GM21390 (cell line): ENCODE data around the gene PLA2G2A.
"Not testable (repeated sequence)": the region's sequence is repeated elsewhere in the genome, so short reads cannot be mapped to it uniquely, and the experiment has no call there.

Experiments used
- ATAC-seq: cut with Tn5 transposase; IDR thresholded peaks from one replicate; pipeline ENCODE4 v1.9.1; 2021; ENCODE audit not compliant: unreplicated experiment

The PLA2G2A gene

GRCh38 chr1:19979494-19979977, at the start of gene PLA2G2A:
Gene PLA2G2A, minus strand, starts transcription at chr1:19979618. Its CDS starts 845 bp downstream, at chr1:19978773.
- ATAC-seq = no peak

DNA sequence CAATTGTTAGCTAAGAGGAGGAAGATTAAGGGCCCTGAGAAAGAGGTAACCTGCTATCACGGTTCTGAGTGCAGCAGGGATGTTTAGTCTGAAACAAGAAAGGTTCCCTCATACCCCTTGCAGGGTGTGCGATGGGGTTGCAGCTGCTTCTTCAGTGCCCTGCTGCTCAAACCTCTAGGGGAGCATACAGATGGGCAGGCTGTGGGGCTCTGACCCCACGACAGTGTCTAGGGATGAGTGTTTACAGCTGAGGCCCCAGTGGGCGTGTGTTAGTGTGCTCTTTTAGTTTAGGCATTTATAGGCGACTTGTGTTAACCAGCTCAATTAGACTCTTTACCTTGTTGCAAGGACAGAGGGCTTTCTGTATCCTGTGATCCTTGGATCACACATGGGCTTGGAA, 49.3 kb upstream of the PLA2G2A start:
- no peak for ATAC-seq

DNA sequence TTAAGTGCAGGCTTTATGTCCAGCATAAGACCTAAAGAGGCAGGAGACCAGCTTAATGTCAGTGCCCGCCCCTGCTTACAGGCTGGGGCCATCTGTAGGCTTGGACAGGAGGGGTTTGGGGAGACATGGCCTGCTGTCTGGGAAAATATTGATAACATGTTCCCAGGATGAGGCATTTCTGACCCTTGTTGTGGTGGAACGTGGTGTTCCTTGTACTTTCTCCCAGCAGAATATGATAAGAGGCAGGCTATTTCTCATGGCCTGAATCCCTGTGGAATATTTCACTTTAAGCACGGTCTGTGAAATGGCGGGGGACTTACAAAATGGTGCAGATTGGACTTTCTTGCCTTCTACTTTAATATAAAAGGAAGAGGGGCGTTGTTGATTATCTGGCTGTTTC, 48.7 kb upstream of the PLA2G2A start:
- ATAC-seq = no peak

GRCh38 chr1:20017741-20018140, 38.3 kb upstream of the PLA2G2A start:
- no peak for ATAC-seq

DNA sequence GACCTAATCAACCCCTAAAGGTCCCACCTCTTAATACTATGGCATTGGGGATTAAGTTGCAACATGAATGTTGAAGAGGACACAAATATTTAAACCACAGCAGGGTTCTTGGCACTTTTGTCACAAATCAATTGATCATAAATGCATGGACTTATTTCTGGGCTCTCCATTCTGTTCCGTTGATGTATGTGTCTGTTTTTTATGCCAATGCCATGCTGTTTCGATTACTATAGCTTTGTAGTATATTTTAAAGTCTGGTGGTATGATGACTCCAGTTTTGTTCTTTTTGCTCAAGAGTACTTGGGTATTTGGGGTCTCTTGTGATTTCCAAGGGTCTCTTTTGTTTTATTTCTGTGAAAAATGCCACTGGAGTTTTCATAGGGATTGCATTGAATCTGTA, 34.7 kb upstream of the PLA2G2A start:
- no peak for ATAC-seq

DNA sequence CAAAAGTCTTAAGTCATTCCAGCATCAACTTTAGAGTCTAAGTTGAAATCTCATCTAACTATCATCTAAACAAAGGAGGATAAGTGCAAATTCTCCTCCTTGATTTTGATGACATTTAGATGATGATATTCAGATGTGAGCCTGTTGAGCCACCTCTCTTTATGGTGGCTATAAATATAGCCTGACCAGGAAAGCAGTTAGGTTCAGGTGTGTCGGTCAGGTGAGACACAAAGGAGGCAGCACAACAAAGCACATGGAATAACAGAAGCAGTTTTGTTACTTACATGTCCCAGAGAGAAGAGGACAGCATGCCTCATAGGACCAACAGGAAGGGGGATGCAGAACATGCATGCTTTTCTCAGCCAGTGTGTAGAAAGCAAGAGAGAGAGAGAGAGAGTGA, 30.6 kb upstream of the PLA2G2A start:
- no peak for ATAC-seq

- no peak for ATAC-seq
Observed at GRCh38 chr1:20009212-20009611, 29.8 kb upstream of the PLA2G2A start.

DNA sequence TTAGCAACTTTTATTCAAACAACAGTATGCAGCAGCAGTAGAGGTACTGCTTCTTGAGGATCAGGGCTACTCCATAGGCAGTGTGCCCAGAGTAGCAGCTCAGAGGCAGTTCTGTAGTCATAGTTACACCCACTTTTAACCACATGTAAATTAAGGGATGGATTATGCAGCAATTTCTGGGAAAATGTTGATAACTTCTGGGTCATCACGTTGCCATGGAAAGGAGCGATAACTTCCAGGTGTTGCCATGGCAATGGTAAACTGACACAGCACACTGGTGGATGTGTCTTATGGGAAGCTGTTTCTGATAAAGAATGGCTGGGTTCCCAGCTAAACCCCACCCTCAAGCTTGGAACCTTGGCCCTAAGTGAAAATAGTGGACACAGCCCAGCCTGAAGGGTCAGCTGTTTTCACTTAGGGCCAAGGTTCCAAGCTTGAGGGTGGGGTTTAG, 29.0 kb upstream of the PLA2G2A start:
- ATAC-seq = no peak

GRCh38 chr1:19998823-19999222, 19.4 kb upstream of the PLA2G2A start:
- not testable (repeated sequence) for ATAC-seq

- ATAC-seq = no peak
Observed at GRCh38 chr1:19990689-19991088, 11.3 kb upstream of the PLA2G2A start.

- not testable (repeated sequence) for ATAC-seq
Observed at GRCh38 chr1:19990182-19990582, 10.8 kb upstream of the PLA2G2A start.

DNA sequence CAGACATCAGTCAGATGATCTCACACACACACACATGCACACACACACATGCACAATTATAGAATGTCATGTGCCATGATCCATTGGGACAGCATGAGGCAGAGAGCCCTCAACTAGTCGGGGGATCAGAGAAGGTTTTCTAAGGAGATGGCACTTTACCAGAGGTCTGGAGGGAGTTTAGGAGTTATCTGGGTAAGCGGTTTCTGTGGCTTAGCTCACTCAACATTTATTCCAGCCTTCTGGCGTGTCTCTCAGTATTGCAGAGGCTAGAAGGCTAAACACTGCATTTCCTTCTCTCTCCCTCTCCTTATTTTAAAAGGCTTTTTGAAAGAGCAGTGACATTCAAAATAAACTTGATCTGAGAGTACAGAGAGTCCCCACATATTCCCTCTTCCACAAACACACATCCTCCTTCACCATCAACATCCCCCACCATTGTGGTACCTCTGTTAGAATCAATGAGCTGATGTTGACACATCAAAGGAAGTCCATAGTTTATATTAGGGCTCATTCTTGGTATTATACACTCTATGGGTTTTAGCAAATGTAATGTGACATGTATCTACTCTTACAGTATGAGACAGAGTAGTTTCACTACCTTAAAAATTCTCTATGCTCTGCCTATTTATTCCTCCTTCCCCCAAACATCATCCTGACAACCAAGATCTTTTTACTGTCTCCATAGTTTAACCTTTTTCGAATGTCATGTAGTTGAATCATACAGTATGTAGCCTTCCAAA, 9.0 kb upstream of the PLA2G2A start:
- no peak for ATAC-seq

DNA sequence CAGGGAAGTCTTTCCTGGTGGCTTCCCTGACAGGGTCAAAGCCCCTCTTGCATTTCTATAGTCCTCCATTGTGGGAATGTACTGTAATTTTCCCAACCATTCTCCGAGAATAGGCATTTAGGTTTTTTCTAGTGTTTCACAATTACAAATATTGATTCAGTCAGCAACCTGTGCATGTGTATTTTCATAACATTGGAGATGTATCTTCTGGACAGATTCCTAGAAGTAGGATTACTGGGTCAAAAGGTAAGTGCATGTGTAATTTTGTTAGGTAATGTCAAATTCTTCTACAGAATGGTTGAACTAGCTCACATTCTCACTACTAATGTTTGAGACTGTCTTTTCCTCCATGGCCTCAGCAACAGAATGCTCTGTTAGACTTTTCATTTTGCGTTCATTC, 8.3 kb upstream of the PLA2G2A start:
- ATAC-seq = no peak

DNA sequence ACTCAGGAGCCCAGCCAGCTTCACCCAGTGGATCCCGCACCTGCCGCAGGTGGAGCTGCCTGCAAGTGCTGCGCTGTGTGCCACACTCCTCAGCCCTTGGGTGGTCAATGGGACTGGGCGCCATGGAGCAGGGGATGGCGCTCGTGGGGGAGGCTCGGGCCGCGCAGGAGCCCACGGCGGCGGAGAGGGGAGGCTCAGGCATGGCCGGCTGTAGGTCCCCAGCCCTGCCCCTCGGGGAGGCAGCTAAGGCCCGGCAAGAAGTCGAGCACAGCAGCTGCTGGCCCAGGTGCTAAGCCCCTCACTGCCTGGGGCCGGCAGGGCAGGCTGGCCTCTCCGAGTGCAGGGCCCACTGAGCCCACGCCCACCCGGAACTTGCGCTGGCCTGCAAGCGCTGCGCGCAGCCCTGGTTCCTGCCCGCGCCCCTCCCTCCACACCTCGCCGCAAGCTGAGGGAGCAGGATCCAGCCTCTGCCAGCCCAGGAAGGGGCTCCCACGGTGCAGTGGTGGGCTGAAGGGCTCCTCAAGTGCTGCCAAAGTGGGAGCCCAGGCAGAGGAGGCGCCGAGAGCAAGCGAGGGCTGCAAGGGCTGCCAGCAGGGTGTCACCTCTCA, 5.1 kb upstream of the PLA2G2A start:
- ATAC-seq = not testable (repeated sequence)

GRCh38 chr1:19981507-19982312, 2.3 kb upstream of the PLA2G2A start:
- no peak for ATAC-seq

DNA sequence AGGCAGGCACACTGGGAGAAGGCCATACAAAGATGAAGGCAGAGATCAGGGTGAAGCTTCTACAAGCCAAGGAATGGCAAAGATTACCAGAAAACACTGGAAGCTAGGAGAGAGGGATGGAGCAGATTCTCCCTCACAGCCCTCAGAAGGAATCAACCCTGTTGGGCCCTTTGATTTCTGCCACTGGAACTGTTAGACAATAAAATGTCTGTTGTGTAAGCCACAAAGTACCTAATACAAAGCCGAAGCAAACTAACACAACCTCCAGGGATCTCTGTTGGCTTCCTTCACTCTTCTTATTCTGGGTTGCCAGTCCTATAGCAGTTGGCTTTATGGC, 1.7 kb upstream of the PLA2G2A start:
- ATAC-seq = no peak

- no peak for ATAC-seq
Observed at GRCh38 chr1:19980314-19980713, 896 bp upstream of the PLA2G2A start.

DNA sequence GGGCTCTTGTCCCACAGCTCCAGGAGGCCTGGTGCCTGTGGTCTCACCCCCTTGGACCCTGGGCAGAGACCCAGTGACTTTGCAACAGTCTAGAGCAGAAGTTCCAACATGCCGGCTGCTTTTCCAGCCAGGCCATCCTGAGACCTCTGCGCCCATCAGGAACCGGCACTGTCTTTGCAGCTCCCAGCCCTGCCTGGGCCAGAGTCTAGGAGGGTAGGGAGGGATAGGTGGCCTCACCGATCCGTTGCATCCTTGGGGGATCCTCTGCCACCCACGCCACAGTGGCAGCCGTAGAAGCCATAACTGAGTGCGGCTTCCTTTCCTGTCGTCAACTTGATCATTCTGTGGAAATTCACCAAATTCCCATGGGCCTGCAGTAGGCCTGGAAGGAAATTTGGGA, 1.3 kb downstream of the PLA2G2A start:
- no peak for ATAC-seq

- no peak for ATAC-seq
Observed at GRCh38 chr1:19976317-19977003, 3.0 kb downstream of the PLA2G2A start.

GRCh38 chr1:19975423-19976193, 3.8 kb downstream of the PLA2G2A start:
- no peak for ATAC-seq
